Measurements from ENCODE around the gene SLC44A4. TPM values are rescaled to one million over a fixed set of nuclear protein-coding genes. Genes with fewer than 3 reads are reported as not detected.
"Not testable (repeated sequence)": the region's sequence is repeated elsewhere in the genome, so short reads cannot be mapped to it uniquely, and the experiment has no call there.

SLC44A4 gene
- polyA plus RNA-seq, 1 experiment: 0.07 TPM

DNA sequence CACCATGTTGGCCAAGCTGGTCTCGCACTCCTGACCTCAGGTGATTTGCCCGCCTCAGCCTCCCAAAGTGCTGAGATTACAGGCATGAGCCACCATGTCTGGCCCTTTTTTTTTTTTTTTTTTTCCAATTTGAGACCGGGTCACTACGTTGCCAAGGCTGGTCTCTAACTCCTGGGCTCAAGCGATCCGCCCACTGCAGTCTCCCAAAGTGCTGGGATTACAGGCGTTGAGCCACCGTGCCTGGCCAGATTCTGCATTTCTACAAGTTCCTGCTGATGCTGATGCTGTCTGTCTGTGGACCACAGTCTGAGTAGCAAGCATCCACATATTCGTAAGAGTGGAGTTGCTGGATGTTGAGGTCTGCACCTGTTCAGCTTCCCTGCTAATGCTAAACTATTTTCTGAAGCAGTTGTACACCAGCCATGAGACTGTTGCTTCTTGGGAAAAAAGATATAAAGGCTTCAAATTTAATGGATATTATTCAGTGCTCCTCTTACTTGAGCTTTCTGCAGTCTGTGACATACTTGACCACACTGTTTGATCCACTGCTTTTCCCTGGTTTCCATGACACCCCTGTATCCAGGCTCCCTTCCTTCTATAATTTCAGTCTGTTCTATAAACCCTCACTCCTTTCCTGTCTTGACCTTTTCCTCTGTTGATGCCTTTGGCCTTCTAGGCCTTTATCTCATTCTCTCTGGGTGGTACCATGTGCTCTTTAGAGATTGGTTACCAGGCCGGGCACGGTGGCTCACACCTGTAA, 33.2 kb upstream of the SLC44A4 start:
- CTCF ChIA-PET: interaction anchor here (1.4 kb wide), 1 partner anchor 40 kb away, joined by 9 read pairs; no protein-coding TSS in a partner anchor

DNA sequence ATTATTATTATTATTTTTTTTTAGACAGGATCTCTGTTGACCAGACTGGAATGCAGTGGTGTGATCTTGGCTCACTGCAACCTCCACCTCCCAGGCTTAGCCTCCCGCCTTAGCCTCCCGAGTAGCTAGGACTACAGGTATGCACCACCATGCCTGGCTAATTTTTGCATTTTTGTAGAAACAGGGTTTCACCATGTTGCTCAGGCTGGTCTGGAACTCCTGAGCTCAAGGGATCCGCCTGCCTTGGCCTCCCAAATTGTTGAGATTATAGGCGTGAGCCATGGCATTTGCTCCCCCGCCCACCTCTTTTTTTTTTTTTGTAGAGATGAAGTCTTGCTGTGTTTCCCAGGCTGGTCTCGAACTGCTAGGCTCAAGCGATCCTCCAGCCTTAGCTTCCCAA, 30.5 kb upstream of the SLC44A4 start:
- H3K4me3 ChIP-seq (ENCODE audit: low read depth, low read length); H3K27me3 ChIP-seq (ENCODE audit: control insufficient read depth, insufficient read depth, low read length); POLR2A ChIA-PET; DNase-seq (ENCODE audit: low read depth); H3K36me3 ChIP-seq (ENCODE audit: control insufficient read depth, insufficient read depth, low read length): not testable (repeated sequence)
- CTCF ChIA-PET: interaction anchor here (1.5 to 2.3 kb wide), 2 partner anchors 9 to 43 kb away, joined by 3 to 8 read pairs; no protein-coding TSS in a partner anchor

More for the DNA sequence above, 33.2 kb upstream of the SLC44A4 start:
- DNase-seq (ENCODE audit: low read depth): no peak
- no peaks in the 10 kb centered on the region for H3K27me3 ChIP-seq (ENCODE audit: control insufficient read depth, insufficient read depth, low read length)
- no peaks in the 10 kb centered on the region for H3K36me3 ChIP-seq (ENCODE audit: control insufficient read depth, insufficient read depth, low read length)
- H3K4me3 ChIP-seq (ENCODE audit: low read depth, low read length): no peak overlapping the region
- POLR2A ChIA-PET: interaction anchor here (0.6 kb wide), 1 partner anchor 331 kb away, joined by 5 read pairs; no protein-coding TSS in a partner anchor
- TF ChIP-seq, protein P1, sequence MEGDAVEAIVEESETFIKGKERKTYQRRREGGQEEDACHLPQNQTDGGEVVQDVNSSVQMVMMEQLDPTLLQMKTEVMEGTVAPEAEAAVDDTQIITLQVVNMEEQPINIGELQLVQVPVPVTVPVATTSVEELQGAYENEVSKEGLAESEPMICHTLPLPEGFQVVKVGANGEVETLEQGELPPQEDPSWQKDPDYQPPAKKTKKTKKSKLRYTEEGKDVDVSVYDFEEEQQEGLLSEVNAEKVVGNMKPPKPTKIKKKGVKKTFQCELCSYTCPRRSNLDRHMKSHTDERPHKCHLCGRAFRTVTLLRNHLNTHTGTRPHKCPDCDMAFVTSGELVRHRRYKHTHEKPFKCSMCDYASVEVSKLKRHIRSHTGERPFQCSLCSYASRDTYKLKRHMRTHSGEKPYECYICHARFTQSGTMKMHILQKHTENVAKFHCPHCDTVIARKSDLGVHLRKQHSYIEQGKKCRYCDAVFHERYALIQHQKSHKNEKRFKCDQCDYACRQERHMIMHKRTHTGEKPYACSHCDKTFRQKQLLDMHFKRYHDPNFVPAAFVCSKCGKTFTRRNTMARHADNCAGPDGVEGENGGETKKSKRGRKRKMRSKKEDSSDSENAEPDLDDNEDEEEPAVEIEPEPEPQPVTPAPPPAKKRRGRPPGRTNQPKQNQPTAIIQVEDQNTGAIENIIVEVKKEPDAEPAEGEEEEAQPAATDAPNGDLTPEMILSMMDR (IDR thresholded peaks at IDR 0.05; ENCODE audit: insufficient read depth, low read depth, low read length): no peak

DNA sequence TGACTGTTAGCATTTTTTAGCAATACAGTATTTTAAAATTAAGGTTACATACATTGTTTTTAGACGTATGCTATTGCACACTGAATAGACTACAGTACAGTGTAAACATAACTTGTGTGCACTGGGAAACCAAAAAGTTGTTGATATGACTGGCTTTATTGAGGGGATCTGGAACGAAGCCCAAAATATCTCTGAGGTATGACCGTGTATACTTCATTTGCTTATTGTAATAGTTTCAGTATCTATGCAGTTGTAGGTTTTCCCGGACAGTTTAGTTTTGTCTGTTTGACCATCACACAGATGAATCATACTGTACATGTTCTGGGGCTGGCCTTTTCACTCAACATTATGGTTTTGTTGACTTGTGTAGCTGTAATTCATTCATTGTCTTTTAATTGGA, 30.0 kb upstream of the SLC44A4 start:
- CTCF ChIA-PET: interaction anchor here (1.5 to 2.3 kb wide), 2 partner anchors 8 to 43 kb away, joined by 3 to 8 read pairs; no protein-coding TSS in a partner anchor

DNA sequence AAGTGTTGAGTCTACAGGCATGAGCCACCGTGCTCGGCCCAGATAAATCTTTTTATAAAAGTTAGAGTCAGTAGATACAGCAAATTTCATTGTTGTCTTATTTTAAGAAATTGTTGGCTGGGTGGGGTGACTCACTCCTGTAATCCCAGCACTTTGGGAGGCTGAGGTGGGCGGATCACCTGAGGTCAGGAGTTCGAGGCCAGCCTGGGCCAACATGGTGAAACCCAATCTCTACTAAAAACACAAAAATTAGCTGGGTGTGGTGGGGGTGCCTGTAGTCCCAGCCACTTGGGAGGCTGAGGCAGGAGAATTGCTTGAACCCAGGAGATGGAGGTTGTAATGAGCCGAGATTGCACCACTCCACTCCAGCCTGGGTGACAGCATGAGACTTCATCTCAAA, 29.5 kb upstream of the SLC44A4 start:
- CTCF ChIA-PET: interaction anchor here (1.5 to 1.7 kb wide), 2 partner anchors 8 to 44 kb away, joined by 3 to 4 read pairs; no protein-coding TSS in a partner anchor

More for the DNA sequence above, 30.0 kb upstream of the SLC44A4 start:
- Histone ChIP-seq H3K4me3 (ENCODE audit: low read depth, low read length) (no peak overlapping the region), H3K36me3 (ENCODE audit: control insufficient read depth, insufficient read depth, low read length) (no peaks in the 10 kb centered on the region), H3K27me3 (ENCODE audit: control insufficient read depth, insufficient read depth, low read length) (no peaks in the 10 kb centered on the region)
- no peak for DNase-seq (ENCODE audit: low read depth)
- POLR2A ChIA-PET: no interaction called here
- TF ChIP-seq, protein P1 (IDR thresholded peaks at IDR 0.05; ENCODE audit: insufficient read depth, low read depth, low read length): no peak

DNA sequence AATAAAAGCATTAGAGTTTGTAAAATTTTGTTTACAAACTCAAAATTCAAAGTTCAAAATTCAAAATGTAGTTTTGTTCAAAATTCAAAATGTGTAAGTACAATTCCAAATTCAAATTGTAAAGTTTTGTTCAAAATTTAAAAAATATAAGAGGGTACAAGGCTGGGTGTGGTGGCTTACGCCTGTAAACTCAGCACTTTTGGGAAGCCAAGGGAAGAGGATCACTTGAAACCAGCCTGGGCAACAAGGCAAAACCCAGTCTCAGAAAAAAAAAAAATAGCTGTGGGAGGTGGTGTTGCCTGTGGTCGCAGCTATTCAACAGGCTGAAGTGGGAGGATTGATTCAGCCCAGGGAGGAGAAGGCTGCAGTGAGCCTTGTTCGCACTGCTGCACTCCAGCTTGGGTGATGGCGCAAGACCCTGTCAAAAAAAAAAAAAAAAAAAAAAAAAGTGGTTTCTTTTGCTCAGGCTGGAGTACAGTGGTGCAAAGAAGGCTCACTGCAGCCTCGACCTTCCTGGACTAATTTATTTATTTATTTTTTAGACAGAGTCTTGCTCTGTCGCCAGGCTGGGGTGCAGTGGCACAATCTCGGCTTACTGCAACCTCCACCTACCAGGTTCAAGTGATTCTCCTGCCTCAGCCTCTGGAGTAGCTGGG, 28.5 kb upstream of the SLC44A4 start:
- TF ChIP-seq, protein P1 (IDR thresholded peaks at IDR 0.05; ENCODE audit: insufficient read depth, low read depth, low read length): no peak
- CTCF ChIA-PET: interaction anchor here (1.0 to 1.7 kb wide), 2 partner anchors 31 to 45 kb away, joined by 3 to 4 read pairs; no protein-coding TSS in a partner anchor
- no peaks in the 10 kb centered on the region for H3K36me3 ChIP-seq (ENCODE audit: control insufficient read depth, insufficient read depth, low read length)
- POLR2A ChIA-PET: interaction anchor here (0.6 to 0.7 kb wide), 2 partner anchors 174 to 336 kb away, joined by 5 read pairs; no protein-coding TSS in a partner anchor
- H3K27me3 ChIP-seq (ENCODE audit: control insufficient read depth, insufficient read depth, low read length): no peaks in the 10 kb centered on the region
- no peak overlapping the region for H3K4me3 ChIP-seq (ENCODE audit: low read depth, low read length)
- DNase-seq (ENCODE audit: low read depth): no peak

More for the DNA sequence above, 29.5 kb upstream of the SLC44A4 start:
- DNase-seq (ENCODE audit: low read depth); H3K4me3 ChIP-seq (ENCODE audit: low read depth, low read length); POLR2A ChIA-PET; H3K36me3 ChIP-seq (ENCODE audit: control insufficient read depth, insufficient read depth, low read length); H3K27me3 ChIP-seq (ENCODE audit: control insufficient read depth, insufficient read depth, low read length): not testable (repeated sequence)

DNA sequence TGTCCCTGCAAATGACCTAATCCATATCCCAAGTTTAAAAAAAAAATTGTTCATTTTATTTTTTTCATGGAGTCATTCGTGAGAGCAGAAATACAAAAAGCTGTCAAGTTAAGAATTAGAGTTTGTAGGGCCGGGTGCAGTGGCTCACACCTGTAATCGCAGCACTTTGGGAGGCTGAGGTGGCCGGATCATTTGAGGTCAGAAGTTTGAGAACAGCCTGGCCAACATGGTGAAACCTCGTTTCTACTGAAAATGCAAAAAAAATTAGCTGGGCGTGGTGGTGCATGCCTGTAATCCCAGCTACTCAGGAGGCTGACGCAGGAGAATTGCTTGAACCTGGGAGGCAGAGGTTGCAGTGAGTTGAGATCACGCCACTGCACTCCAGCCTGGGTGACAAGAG, 27.9 kb upstream of the SLC44A4 start:
- DNase-seq (ENCODE audit: low read depth); H3K4me3 ChIP-seq (ENCODE audit: low read depth, low read length); H3K36me3 ChIP-seq (ENCODE audit: control insufficient read depth, insufficient read depth, low read length); POLR2A ChIA-PET; H3K27me3 ChIP-seq (ENCODE audit: control insufficient read depth, insufficient read depth, low read length): not testable (repeated sequence)
- CTCF ChIA-PET: interaction anchor here (1.0 to 1.7 kb wide), 2 partner anchors 32 to 46 kb away, joined by 3 to 4 read pairs; no protein-coding TSS in a partner anchor

All from BJ (cell line).